HG02588 (cell line): ENCODE data around the gene ARMH1.
"Not testable (repeated sequence)": the region's sequence is repeated elsewhere in the genome, so short reads cannot be mapped to it uniquely, and the experiment has no call there.

ENCODE experiments used
- ATAC-seq: cut with Tn5 transposase; IDR thresholded peaks from one replicate; pipeline ENCODE4 v1.9.1; 2021; ENCODE audit warnings: mild to moderate bottlenecking, moderate library complexity; ENCODE audit not compliant: unreplicated experiment

Gene ARMH1

GRCh38 chr1:44720281-44720680, 45.8 kb downstream of the ARMH1 start:
- ATAC-seq, result no peak

GRCh38 chr1:44721485-44722361, 47.2 kb downstream of the ARMH1 start:
- ATAC-seq, result peak; percentile 60

- ATAC-seq, result no peak
Observed at GRCh38 chr1:44723064-44723463, 48.5 kb downstream of the ARMH1 start.

GRCh38 chr1:44723496-44724295, 49.2 kb downstream of the ARMH1 start:
- no peak for ATAC-seq

- no peak for ATAC-seq
Observed at GRCh38 chr1:44724296-44724954, 49.9 kb downstream of the ARMH1 start.

- ATAC-seq, result no peak
Observed at GRCh38 chr1:44724955-44725698, 50.6 kb downstream of the ARMH1 start.

- ATAC-seq, result peak; percentile 63
Observed at GRCh38 chr1:44730741-44731512, 56.4 kb downstream of the ARMH1 start, which contains the start of gene RNU5D-1. Gene RNU5D-1, minus strand, starts transcription at chr1:44731170.

- ATAC-seq, result no peak
Observed at GRCh38 chr1:44733365-44733764, 58.9 kb downstream of the ARMH1 start.

GRCh38 chr1:44733784-44734183, 59.3 kb downstream of the ARMH1 start:
- no peak for ATAC-seq

GRCh38 chr1:44735992-44736391, 61.5 kb downstream of the ARMH1 start:
- ATAC-seq, result no peak

GRCh38 chr1:44738953-44739306, 64.4 kb downstream of the ARMH1 start:
- ATAC-seq, result not testable (repeated sequence)

- ATAC-seq, result peak; percentile 97
Observed at GRCh38 chr1:44739307-44740178, 65.0 kb downstream of the ARMH1 start, which contains the start of gene KIF2C. Gene KIF2C, plus strand, starts transcription at chr1:44739837. Its CDS starts 96 bp downstream, at chr1:44739933.

- no peak for ATAC-seq
Observed at GRCh38 chr1:44740179-44740617, 65.7 kb downstream of the ARMH1 start.

- no peak for ATAC-seq
Observed at GRCh38 chr1:44743211-44743610, 68.7 kb downstream of the ARMH1 start.

- ATAC-seq, result no peak
Observed at GRCh38 chr1:44747878-44748277, 73.4 kb downstream of the ARMH1 start.

GRCh38 chr1:44757420-44757819, 82.9 kb downstream of the ARMH1 start:
- no peak for ATAC-seq

- no peak for ATAC-seq
Observed at GRCh38 chr1:44759077-44759476, 84.6 kb downstream of the ARMH1 start.

GRCh38 chr1:44760876-44761275, 86.4 kb downstream of the ARMH1 start:
- ATAC-seq, result no peak

GRCh38 chr1:44766421-44766820, 91.9 kb downstream of the ARMH1 start:
- not testable (repeated sequence) for ATAC-seq
